GM19324 (cell line): ENCODE measurements around the gene SPAM1.
"Not testable (repeated sequence)": the region's sequence is repeated elsewhere in the genome, so short reads cannot be mapped to it uniquely, and the experiment has no call there.

ENCODE experiments used
- ATAC-seq: cut with Tn5 transposase; IDR thresholded peaks from one replicate; pipeline ENCODE4 v1.9.1; 2021; ENCODE audit warnings: mild to moderate bottlenecking, moderate library complexity; ENCODE audit not compliant: unreplicated experiment, low FRiP score

The SPAM1 gene

GRCh38 chr7:123924941-123925340, at the start of gene SPAM1:
Gene SPAM1, plus strand, starts transcription at chr7:123925241. Its CDS starts 28,330 bp downstream, at chr7:123953571.
- ATAC-seq, result no peak

GRCh38 chr7:123876557-123877256, 48.3 kb upstream of the SPAM1 start:
- ATAC-seq, result no peak

GRCh38 chr7:123879628-123880027, 45.4 kb upstream of the SPAM1 start:
- no peak for ATAC-seq

GRCh38 chr7:123881300-123881699, 43.7 kb upstream of the SPAM1 start:
- no peak for ATAC-seq

- no peak for ATAC-seq
Measured at GRCh38 chr7:123883154-123883553, 41.9 kb upstream of the SPAM1 start.

GRCh38 chr7:123888192-123888591, 36.8 kb upstream of the SPAM1 start:
- ATAC-seq, result no peak

GRCh38 chr7:123894753-123895152, 30.3 kb upstream of the SPAM1 start:
- not testable (repeated sequence) for ATAC-seq

- no peak for ATAC-seq
Measured at GRCh38 chr7:123901101-123901500, 23.9 kb upstream of the SPAM1 start.

- ATAC-seq, result no peak
Measured at GRCh38 chr7:123905714-123906113, 19.3 kb upstream of the SPAM1 start.

GRCh38 chr7:123916240-123916724, 8.8 kb upstream of the SPAM1 start:
- no peak for ATAC-seq

- ATAC-seq, result no peak
Measured at GRCh38 chr7:123917878-123918277, 7.2 kb upstream of the SPAM1 start.

GRCh38 chr7:123918309-123918708, 6.7 kb upstream of the SPAM1 start:
- no peak for ATAC-seq

GRCh38 chr7:123923599-123923998, 1.4 kb upstream of the SPAM1 start:
- ATAC-seq, result no peak

GRCh38 chr7:123929107-123929506, 4.1 kb downstream of the SPAM1 start:
- ATAC-seq, result no peak

- ATAC-seq, result no peak
Measured at GRCh38 chr7:123929655-123930054, 4.6 kb downstream of the SPAM1 start.

GRCh38 chr7:123935436-123936381, 10.7 kb downstream of the SPAM1 start:
- ATAC-seq, result no peak

GRCh38 chr7:123936388-123936787, 11.3 kb downstream of the SPAM1 start:
- ATAC-seq, result no peak

GRCh38 chr7:123939784-123940183, 14.7 kb downstream of the SPAM1 start:
- ATAC-seq, result no peak

- ATAC-seq, result no peak
Measured at GRCh38 chr7:123941391-123942180, 16.5 kb downstream of the SPAM1 start.

- ATAC-seq, result no peak
Measured at GRCh38 chr7:123944395-123944794, 19.4 kb downstream of the SPAM1 start.

GRCh38 chr7:123945938-123946337, 20.9 kb downstream of the SPAM1 start:
- no peak for ATAC-seq
